ENCODE results near the gene UAP1. TPM values are rescaled to one million over a fixed set of nuclear protein-coding genes. Genes with fewer than 3 reads are reported as not detected.
"Not testable (repeated sequence)": the region's sequence is repeated elsewhere in the genome, so short reads cannot be mapped to it uniquely, and the experiment has no call there.

UAP1 gene
- total and polyA plus RNA-seq, 2 donors (not counting 3 experiments of a cell fraction or from before 2014, with no cell fraction given), result 30.6 to 89.8 TPM

- peaks cover 4 to 6% of the 10 kb centered on the region in 2 experiments for H3K36me3 ChIP-seq (ENCODE audit: control insufficient read depth in 2 of 2, extremely low read depth in 1 of 2, insufficient read depth in 2 of 2, low read length in 2 of 2)
- TF ChIP-seq JUN (IDR thresholded peaks at IDR 0.05; ENCODE audit: borderline replicate concordance, insufficient read depth, insufficient read length, low read depth) (no peak), EZH2 (IDR thresholded peaks at IDR 0.05; ENCODE audit: borderline replicate concordance, low read depth, low read length, severe bottlenecking) (no peak), MYC (IDR thresholded peaks at IDR 0.05; ENCODE audit: low read depth, low read length) (no peak), MAX (IDR thresholded peaks at IDR 0.05; ENCODE audit: insufficient read depth, insufficient read length) (no peak), CTCF (IDR thresholded peaks at IDR 0.05; ENCODE audit: extremely low read depth in 1 of 2, insufficient read depth in 1 of 2, low read depth in 1 of 2, low read length in 2 of 2) (no peak), POLR2AphosphoS5 (IDR thresholded peaks at IDR 0.05; ENCODE audit: insufficient read depth, low read depth, low read length) (no peak), POLR2A (IDR thresholded peaks at IDR 0.05; ENCODE audit: low read depth, low read length) (no peak), GATA2 (IDR thresholded peaks at IDR 0.05; ENCODE audit: insufficient read depth, insufficient read length, low read depth, low read length) (no peak), FOS (IDR thresholded peaks at IDR 0.05; ENCODE audit: borderline replicate concordance, insufficient read depth, low read length) (no peak)
- CTCF ChIA-PET, result no interaction called here
- H4K20me1 ChIP-seq (replicated peaks; ENCODE audit: control insufficient read depth, extremely low read depth, insufficient read depth, low read length), result no peaks in the 10 kb centered on the region
- H3K9me3 ChIP-seq (replicated peaks; ENCODE audit: control insufficient read depth, insufficient read depth, low read length), result no peaks in the 10 kb centered on the region
- H3K27ac ChIP-seq (ENCODE audit: insufficient read depth, low read depth, low read length), result no peak overlapping the region
- no peak overlapping the region for H3K4me3 ChIP-seq (replicated peaks in 1 of 3; ENCODE audit: insufficient read depth in 1 of 3, low read depth in 1 of 3, low read length in 3 of 3)
- no peak overlapping the region for H2AFZ ChIP-seq (ENCODE audit: low read depth, low read length)
- H3K27me3 ChIP-seq (ENCODE audit: control insufficient read depth in 2 of 2, insufficient read depth in 2 of 2, low read length in 2 of 2), result no peaks in the 10 kb centered on the region
- DNase-seq (ENCODE audit: low read depth, low spot score) (no peak), FAIRE-seq (no peak)
- H3K79me2 ChIP-seq (ENCODE audit: control insufficient read depth, insufficient read depth, low read length), result peaks cover 99% of the 10 kb centered on the region
- H3K9ac ChIP-seq (replicated peaks; ENCODE audit: extremely low read depth, insufficient read depth, low read length), result no peak overlapping the region
- dilution Hi-C loops (cut with MboI; ENCODE audit: extremely low pct_ligation_motif_present, low sequenced_read_pairs) (no loop called here), intact Hi-C loops (cut with micrococcal nuclease) (loop anchor here (1.0 kb wide), 1 partner anchor 8 kb away; no protein-coding TSS in a partner anchor)
- H3K4me2 ChIP-seq (ENCODE audit: insufficient read depth, low read length), result no peak overlapping the region
- peaks cover 17% of the 10 kb centered on the region for H3K4me1 ChIP-seq (ENCODE audit: control insufficient read depth, extremely low read depth, insufficient read depth, low read length)
- no peaks in the 10 kb centered on the region for H3K9me1 ChIP-seq (replicated peaks; ENCODE audit: control insufficient read depth, extremely low read depth, insufficient read depth, low read length)
- POLR2A ChIA-PET, result no interaction called here
- no TSS peak for BruUV-seq (replicated peaks)
These were observed 9.2 kb downstream of the UAP1 start for GRCh38 chr1:162570718-162571117.

GRCh38 chr1:162571121-162571520, 9.6 kb downstream of the UAP1 start:
- H3K4me2 ChIP-seq (ENCODE audit: insufficient read depth, low read length); BruUV-seq (replicated peaks); DNase-seq (ENCODE audit: low read depth, low spot score); H3K9ac ChIP-seq (replicated peaks; ENCODE audit: extremely low read depth, insufficient read depth, low read length); H3K27me3 ChIP-seq (ENCODE audit: control insufficient read depth in 2 of 2, insufficient read depth in 2 of 2, low read length in 2 of 2); H4K20me1 ChIP-seq (replicated peaks; ENCODE audit: control insufficient read depth, extremely low read depth, insufficient read depth, low read length); FAIRE-seq; dilution Hi-C loops (cut with MboI; ENCODE audit: extremely low pct_ligation_motif_present, low sequenced_read_pairs); H2AFZ ChIP-seq (ENCODE audit: low read depth, low read length); POLR2A ChIA-PET; H3K4me3 ChIP-seq (replicated peaks in 1 of 3; ENCODE audit: insufficient read depth in 1 of 3, low read depth in 1 of 3, low read length in 3 of 3); H3K9me3 ChIP-seq (replicated peaks; ENCODE audit: control insufficient read depth, insufficient read depth, low read length); H3K27ac ChIP-seq (ENCODE audit: insufficient read depth, low read depth, low read length); H3K9me1 ChIP-seq (replicated peaks; ENCODE audit: control insufficient read depth, extremely low read depth, insufficient read depth, low read length); intact Hi-C loops (cut with micrococcal nuclease); H3K36me3 ChIP-seq (ENCODE audit: control insufficient read depth in 2 of 2, extremely low read depth in 1 of 2, insufficient read depth in 2 of 2, low read length in 2 of 2): not testable (repeated sequence)
- CTCF ChIA-PET, result interaction anchor here (1.7 kb wide), 1 partner anchor 515 kb away, joined by 6 read pairs; no protein-coding TSS in a partner anchor
- Histone ChIP-seq H3K4me1 (ENCODE audit: control insufficient read depth, extremely low read depth, insufficient read depth, low read length) (peaks cover 17% of the 10 kb centered on the region), H3K79me2 (ENCODE audit: control insufficient read depth, insufficient read depth, low read length) (peaks cover 99% of the 10 kb centered on the region)
